Measurements from ENCODE around the gene PARP11.
A peak's percentile ranks its signal among the peaks of the same experiment; 100 is the strongest.

Gene PARP11

DNA sequence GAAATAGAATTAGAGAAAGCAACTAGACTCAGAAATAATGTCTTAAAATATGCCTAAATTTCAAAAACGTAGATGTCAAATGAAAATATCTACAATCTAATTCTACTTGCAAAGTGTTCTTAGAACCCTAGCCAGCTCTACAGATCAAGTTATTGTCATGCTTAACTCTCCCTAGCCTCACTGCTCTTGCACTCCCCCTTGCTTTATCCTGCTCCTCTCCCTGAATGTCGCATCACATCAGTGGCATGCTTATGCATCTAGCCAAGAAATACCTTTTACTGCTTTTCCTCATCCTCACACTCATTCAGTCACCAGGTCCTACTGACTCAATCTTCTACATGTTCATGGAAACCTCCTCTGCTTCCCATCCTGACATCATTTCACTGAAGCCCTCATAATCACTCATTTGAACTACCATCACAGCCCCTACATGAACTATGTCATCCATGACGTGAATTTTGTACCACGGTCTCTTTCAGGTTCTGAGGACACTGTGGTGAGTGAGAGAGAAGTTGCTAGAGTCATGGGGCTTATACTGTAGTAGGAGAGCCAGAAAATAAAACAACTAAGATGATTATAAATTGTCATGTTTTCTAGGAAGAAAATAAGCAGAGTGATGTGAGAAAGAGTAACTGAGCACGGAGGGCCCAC is 97.7 kb downstream of the PARP11 start:
- TF ChIP-seq, protein P1, sequence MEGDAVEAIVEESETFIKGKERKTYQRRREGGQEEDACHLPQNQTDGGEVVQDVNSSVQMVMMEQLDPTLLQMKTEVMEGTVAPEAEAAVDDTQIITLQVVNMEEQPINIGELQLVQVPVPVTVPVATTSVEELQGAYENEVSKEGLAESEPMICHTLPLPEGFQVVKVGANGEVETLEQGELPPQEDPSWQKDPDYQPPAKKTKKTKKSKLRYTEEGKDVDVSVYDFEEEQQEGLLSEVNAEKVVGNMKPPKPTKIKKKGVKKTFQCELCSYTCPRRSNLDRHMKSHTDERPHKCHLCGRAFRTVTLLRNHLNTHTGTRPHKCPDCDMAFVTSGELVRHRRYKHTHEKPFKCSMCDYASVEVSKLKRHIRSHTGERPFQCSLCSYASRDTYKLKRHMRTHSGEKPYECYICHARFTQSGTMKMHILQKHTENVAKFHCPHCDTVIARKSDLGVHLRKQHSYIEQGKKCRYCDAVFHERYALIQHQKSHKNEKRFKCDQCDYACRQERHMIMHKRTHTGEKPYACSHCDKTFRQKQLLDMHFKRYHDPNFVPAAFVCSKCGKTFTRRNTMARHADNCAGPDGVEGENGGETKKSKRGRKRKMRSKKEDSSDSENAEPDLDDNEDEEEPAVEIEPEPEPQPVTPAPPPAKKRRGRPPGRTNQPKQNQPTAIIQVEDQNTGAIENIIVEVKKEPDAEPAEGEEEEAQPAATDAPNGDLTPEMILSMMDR (IDR thresholded peaks at IDR 0.05; ENCODE audit: low read depth, low read length, missing control alignments) = no peak
- Histone ChIP-seq H3K36me3 (replicated peaks) (no peaks in the 10 kb centered on the region), H3K4me3 (ENCODE audit: low read depth, low read length) (no peak overlapping the region), H3K27me3 (replicated peaks) (no peaks in the 10 kb centered on the region), H3K27ac (no peak overlapping the region)
- in situ Hi-C loops (cut with HindIII; ENCODE audit: low pct_ligation_motif_present, low sequenced_read_pairs) = no loop called here
- DNase-seq = no peak

DNA sequence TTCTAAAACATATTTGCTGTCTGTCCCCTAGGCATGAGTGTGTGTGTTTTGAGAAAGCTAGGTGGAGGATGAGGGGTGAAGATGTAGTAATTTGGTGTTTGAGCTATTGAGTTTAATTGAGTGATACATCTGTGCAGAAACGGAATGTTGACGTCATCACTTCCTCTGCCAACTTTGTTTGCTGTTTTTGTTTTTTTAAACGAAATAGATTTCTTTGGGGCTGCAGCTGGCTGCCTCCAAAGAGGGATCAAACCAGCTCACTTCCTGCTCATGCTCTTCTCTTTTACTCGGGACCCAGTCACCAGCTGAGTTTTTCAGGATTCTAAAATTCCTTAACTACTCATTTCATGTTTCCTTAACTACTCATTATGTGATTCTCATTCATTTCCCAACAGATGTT is 100.8 kb downstream of the PARP11 start:
- Histone ChIP-seq H3K27me3 (replicated peaks) (no peaks in the 10 kb centered on the region), H3K36me3 (replicated peaks) (no peaks in the 10 kb centered on the region), H3K27ac (no peak overlapping the region), H3K4me3 (ENCODE audit: low read depth, low read length) (no peak overlapping the region)
- in situ Hi-C loops (cut with HindIII; ENCODE audit: low pct_ligation_motif_present, low sequenced_read_pairs) = no loop called here
- TF ChIP-seq, protein P1 (IDR thresholded peaks at IDR 0.05; ENCODE audit: low read depth, low read length, missing control alignments) = no peak
- no peak for DNase-seq

DNA sequence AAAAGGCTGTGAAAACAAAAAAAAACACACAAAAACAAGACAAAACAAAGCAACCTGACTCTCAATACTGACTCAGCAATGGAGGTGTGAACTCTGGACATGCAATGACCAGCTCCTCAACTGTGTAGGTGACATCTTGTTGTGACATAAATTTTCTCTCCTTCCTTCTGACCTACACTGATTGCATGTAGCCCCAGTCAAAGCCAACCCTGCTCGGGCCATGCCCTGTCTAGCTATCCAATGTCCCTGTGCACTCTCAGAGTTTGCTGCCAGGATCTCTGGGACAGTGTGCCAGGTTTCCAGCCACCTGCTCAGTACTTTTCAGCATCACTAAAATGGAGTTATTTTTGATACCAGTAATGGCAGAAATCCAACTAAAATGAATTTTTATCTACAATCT is 101.3 kb downstream of the PARP11 start:
- no peak for DNase-seq

DNA sequence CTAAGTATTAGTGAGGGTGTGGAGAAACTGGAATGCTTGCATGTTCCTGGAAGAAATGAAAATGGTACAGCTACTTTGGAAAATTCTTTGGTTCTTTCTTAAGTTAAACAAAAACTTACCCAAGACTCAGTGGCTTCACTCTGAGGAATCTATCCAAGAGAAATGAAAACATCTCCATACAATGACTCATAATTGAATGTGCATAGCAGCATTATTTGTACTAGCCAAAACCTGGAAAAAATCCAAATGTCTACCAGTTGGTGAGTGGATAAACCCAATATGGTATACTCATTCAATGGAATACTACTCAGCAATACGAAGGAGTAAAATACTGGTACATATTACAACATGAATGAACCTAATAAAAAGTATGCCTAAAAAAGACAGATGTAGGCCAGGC is 102.3 kb downstream of the PARP11 start:
- no peaks in the 10 kb centered on the region for H3K27me3 ChIP-seq (replicated peaks)
- H3K27ac ChIP-seq = no peak overlapping the region
- TF ChIP-seq, protein P1 (IDR thresholded peaks at IDR 0.05; ENCODE audit: low read depth, low read length, missing control alignments) = no peak
- no peak overlapping the region for H3K4me3 ChIP-seq (ENCODE audit: low read depth, low read length)
- in situ Hi-C loops (cut with HindIII; ENCODE audit: low pct_ligation_motif_present, low sequenced_read_pairs) = no loop called here
- DNase-seq = peak; percentile 76
- no peaks in the 10 kb centered on the region for H3K36me3 ChIP-seq (replicated peaks)

More for the DNA sequence above, 101.3 kb downstream of the PARP11 start:
- no peaks in the 10 kb centered on the region for H3K27me3 ChIP-seq (replicated peaks)
- in situ Hi-C loops (cut with HindIII; ENCODE audit: low pct_ligation_motif_present, low sequenced_read_pairs) = no loop called here
- H3K27ac ChIP-seq = no peak overlapping the region
- no peak overlapping the region for H3K4me3 ChIP-seq (ENCODE audit: low read depth, low read length)
- H3K36me3 ChIP-seq (replicated peaks) = no peaks in the 10 kb centered on the region
- TF ChIP-seq, protein P1 (IDR thresholded peaks at IDR 0.05; ENCODE audit: low read depth, low read length, missing control alignments) = no peak

DNA sequence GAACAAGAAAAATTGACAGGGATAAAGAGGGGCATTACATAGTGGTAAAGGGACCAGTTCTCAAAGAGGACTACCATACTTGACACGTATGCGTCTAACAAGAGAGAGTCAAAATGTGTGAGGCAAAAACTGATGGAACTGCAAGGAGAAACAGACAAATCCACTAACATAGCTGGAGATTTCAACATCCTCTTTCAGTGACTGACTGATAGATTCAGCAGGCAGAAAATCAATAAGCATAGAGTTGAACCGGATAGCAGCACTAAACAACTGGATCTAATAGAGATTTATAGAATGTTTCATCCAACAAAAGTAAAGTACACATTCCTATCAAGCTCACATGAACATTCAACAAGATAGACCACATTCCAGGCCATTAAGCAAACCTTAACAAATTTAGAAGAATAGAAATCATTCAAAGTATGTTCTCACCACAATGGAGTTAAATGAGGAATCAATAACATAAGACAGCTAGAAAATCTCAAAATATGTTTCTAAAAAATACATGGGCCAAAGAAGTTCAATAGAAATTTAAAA is 104.2 kb downstream of the PARP11 start:
- in situ Hi-C loops (cut with HindIII; ENCODE audit: low pct_ligation_motif_present, low sequenced_read_pairs) = no loop called here
- H3K36me3 ChIP-seq (replicated peaks) = no peaks in the 10 kb centered on the region
- no peak for DNase-seq
- no peak overlapping the region for H3K4me3 ChIP-seq (ENCODE audit: low read depth, low read length)
- H3K27me3 ChIP-seq (replicated peaks) = no peaks in the 10 kb centered on the region
- H3K27ac ChIP-seq = no peak overlapping the region
- TF ChIP-seq, protein P1 (IDR thresholded peaks at IDR 0.05; ENCODE audit: low read depth, low read length, missing control alignments) = no peak

Measured in brain microvascular endothelial cell (primary cell).